Muscle layer of duodenum (tissue), 2 donors: Measurements from ENCODE around the gene HADHB.

Experiments used
- H3K27ac ChIP-seq: one replicate; pipeline ENCODE4 v1.7.0; 2013; ENCODE audit warnings: mild to moderate bottlenecking, low read length
- H3K27me3 ChIP-seq: one replicate; pipeline ENCODE4 v1.7.0; 2013; ENCODE audit warnings: low read depth, mild to moderate bottlenecking, control low read depth, low read length
- H3K36me3 ChIP-seq, 2 donors: one replicate each; pipeline ENCODE4 v1.7.0; 2013; ENCODE audit warnings: low read length in 2 of 2, control low read depth in 1 of 2, mild to moderate bottlenecking in 1 of 2; ENCODE audit not compliant: insufficient read depth in 2 of 2, control insufficient read depth in 1 of 2
- H3K4me1 ChIP-seq, 2 donors: one replicate each; pipeline ENCODE4 v1.7.0; 2013; ENCODE audit warnings: low read length in 2 of 2, mild to moderate bottlenecking in 2 of 2, control low read depth in 1 of 2, moderate library complexity in 1 of 2; ENCODE audit not compliant: insufficient read depth in 2 of 2, control insufficient read depth in 1 of 2
- H3K4me3 ChIP-seq, 2 donors: one replicate each; pipeline ENCODE4 v1.7.0; 2013; ENCODE audit warnings: low read length in 2 of 2, low read depth in 1 of 2, mild to moderate bottlenecking in 1 of 2
- H3K9me3 ChIP-seq, 2 donors: one replicate each; pipeline ENCODE4 v1.7.0; 2013; ENCODE audit warnings: low read length in 2 of 2, control low read depth in 1 of 2, mild to moderate bottlenecking in 1 of 2; ENCODE audit not compliant: control insufficient read depth in 1 of 2
- donor health status: healthy.

Gene HADHB

GRCh38 chr2:26274058-26274613 is 29.4 kb downstream of the HADHB start:
- Histone ChIP-seq H3K36me3 (peaks cover 22 to 42% of the 10 kb centered on the region in 2 donors), H3K9me3 (no peaks in the 10 kb centered on the region), H3K27me3 (no peaks in the 10 kb centered on the region), H3K4me3 (peak overlapping the region in 1 of 2 donors; percentile 15), H3K27ac (peak overlapping the region; percentile 93), H3K4me1 (peaks cover 0 to 16% of the 10 kb centered on the region in 2 donors)

- Histone ChIP-seq H3K36me3 (peaks cover 33 to 62% of the 10 kb centered on the region in 2 donors), H3K4me1 (peaks cover 0 to 16% of the 10 kb centered on the region in 2 donors), H3K4me3 (no peak overlapping the region), H3K9me3 (no peaks in the 10 kb centered on the region), H3K27ac (no peak overlapping the region), H3K27me3 (no peaks in the 10 kb centered on the region)
Observed at GRCh38 chr2:26276484-26277227, 31.9 kb downstream of the HADHB start.

- no peak overlapping the region for H3K27ac ChIP-seq
- H3K27me3 ChIP-seq: no peaks in the 10 kb centered on the region
- H3K36me3 ChIP-seq: peaks cover 48 to 80% of the 10 kb centered on the region in 2 donors
- H3K4me1 ChIP-seq: peaks cover 4% of the 10 kb centered on the region in 2 donors
- H3K9me3 ChIP-seq: no peaks in the 10 kb centered on the region
- H3K4me3 ChIP-seq: no peak overlapping the region
Observed at GRCh38 chr2:26279886-26280285, 35.1 kb downstream of the HADHB start.

- Histone ChIP-seq H3K9me3 (no peaks in the 10 kb centered on the region), H3K36me3 (peaks cover 48 to 76% of the 10 kb centered on the region in 2 donors), H3K4me3 (no peak overlapping the region), H3K27me3 (no peaks in the 10 kb centered on the region), H3K4me1 (peaks cover 0 to 4% of the 10 kb centered on the region in 2 donors), H3K27ac (no peak overlapping the region)
Observed at GRCh38 chr2:26281226-26281625, 36.5 kb downstream of the HADHB start.

GRCh38 chr2:26283606-26284005 is 38.9 kb downstream of the HADHB start:
- no peaks in the 10 kb centered on the region for H3K27me3 ChIP-seq
- H3K9me3 ChIP-seq: no peaks in the 10 kb centered on the region
- H3K36me3 ChIP-seq: peaks cover 50 to 67% of the 10 kb centered on the region in 2 donors
- H3K27ac ChIP-seq: peak overlapping the region; percentile 0
- no peak overlapping the region for H3K4me3 ChIP-seq
- peaks cover 0 to 4% of the 10 kb centered on the region in 2 donors for H3K4me1 ChIP-seq

- Histone ChIP-seq H3K27me3 (no peaks in the 10 kb centered on the region), H3K9me3 (no peaks in the 10 kb centered on the region), H3K36me3 (peaks cover 44 to 62% of the 10 kb centered on the region in 2 donors), H3K4me1 (peaks cover 0 to 4% of the 10 kb centered on the region in 2 donors), H3K27ac (peak overlapping the region; percentile 0), H3K4me3 (no peak overlapping the region)
Observed at GRCh38 chr2:26284132-26284531, 39.4 kb downstream of the HADHB start.

GRCh38 chr2:26285931-26286330 is 41.2 kb downstream of the HADHB start:
- Histone ChIP-seq H3K9me3 (no peaks in the 10 kb centered on the region), H3K36me3 (peaks cover 34 to 54% of the 10 kb centered on the region in 2 donors), H3K4me1 (peaks cover 0 to 4% of the 10 kb centered on the region in 2 donors), H3K4me3 (no peak overlapping the region), H3K27ac (no peak overlapping the region), H3K27me3 (no peaks in the 10 kb centered on the region)

GRCh38 chr2:26290001-26290400 is 45.3 kb downstream of the HADHB start:
- H3K9me3 ChIP-seq: no peaks in the 10 kb centered on the region
- H3K27ac ChIP-seq: no peak overlapping the region
- H3K36me3 ChIP-seq: peaks cover 19 to 25% of the 10 kb centered on the region in 2 donors
- H3K4me3 ChIP-seq: no peak overlapping the region
- no peaks in the 10 kb centered on the region for H3K4me1 ChIP-seq
- H3K27me3 ChIP-seq: no peaks in the 10 kb centered on the region

- Histone ChIP-seq H3K4me3 (no peak overlapping the region), H3K36me3 (peaks cover 3 to 9% of the 10 kb centered on the region in 2 donors), H3K27ac (no peak overlapping the region), H3K4me1 (no peaks in the 10 kb centered on the region), H3K9me3 (no peaks in the 10 kb centered on the region), H3K27me3 (no peaks in the 10 kb centered on the region)
Observed at GRCh38 chr2:26292646-26293045, 47.9 kb downstream of the HADHB start.

- Histone ChIP-seq H3K9me3 (no peaks in the 10 kb centered on the region), H3K27ac (no peak overlapping the region), H3K4me1 (peaks cover 0 to 4% of the 10 kb centered on the region in 2 donors)
Observed at GRCh38 chr2:26295511-26295910, 50.8 kb downstream of the HADHB start.

GRCh38 chr2:26297061-26297460 is 52.3 kb downstream of the HADHB start:
- Histone ChIP-seq H3K27ac (no peak overlapping the region), H3K4me3 (no peak overlapping the region), H3K4me1 (peaks cover 0 to 10% of the 10 kb centered on the region in 2 donors), H3K9me3 (no peaks in the 10 kb centered on the region), H3K27me3 (no peaks in the 10 kb centered on the region), H3K36me3 (no peaks in the 10 kb centered on the region)

More at GRCh38 chr2:26295511-26295910, 50.8 kb downstream of the HADHB start:
- no peaks in the 10 kb centered on the region for H3K36me3 ChIP-seq
- H3K4me3 ChIP-seq: no peak overlapping the region
- no peaks in the 10 kb centered on the region for H3K27me3 ChIP-seq
